HL-60 (cell line): Measurements from ENCODE around the gene ADSS1.
A peak's percentile ranks its signal among the peaks of the same experiment; 100 is the strongest.

Experiments used
- POLR2AphosphoS5 ChIP-seq: IDR thresholded peaks from 2 replicates; pipeline ENCODE4 v1.6.1; 2012; ENCODE audit warnings: low read depth
- TF ChIP-seq, protein P1 (sequence below): IDR thresholded peaks from one replicate; pipeline ENCODE4 v1.5.1; 2011; ENCODE audit warnings: low read length, control low read depth, inconsistent platforms; ENCODE audit not compliant: insufficient read depth

DNA sequence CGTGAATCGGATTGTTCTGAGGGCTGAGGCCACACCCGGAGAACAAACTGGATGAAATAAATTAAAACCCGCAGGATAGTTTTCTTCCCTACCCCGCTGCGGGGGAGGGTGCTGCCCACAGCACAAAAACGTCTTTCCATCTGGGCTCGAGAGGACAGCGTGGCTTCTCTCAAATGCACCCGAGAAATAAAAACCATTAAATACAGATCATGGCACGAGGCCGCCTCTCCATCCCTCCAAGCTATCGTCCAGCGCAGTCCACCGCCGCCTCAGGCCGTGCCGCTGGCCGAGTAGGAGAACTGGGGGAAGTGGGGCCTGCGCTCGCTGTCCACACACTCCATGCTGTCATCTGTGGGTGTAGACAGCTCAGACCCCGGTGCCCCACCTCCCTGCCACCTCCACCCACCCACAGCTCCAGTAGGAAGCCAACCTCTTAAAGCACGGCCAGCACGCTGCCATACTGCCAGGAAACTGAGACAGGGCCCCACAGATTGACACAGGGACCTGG is 46.1 kb downstream of the ADSS1 start:
- TF ChIP-seq, protein P1, sequence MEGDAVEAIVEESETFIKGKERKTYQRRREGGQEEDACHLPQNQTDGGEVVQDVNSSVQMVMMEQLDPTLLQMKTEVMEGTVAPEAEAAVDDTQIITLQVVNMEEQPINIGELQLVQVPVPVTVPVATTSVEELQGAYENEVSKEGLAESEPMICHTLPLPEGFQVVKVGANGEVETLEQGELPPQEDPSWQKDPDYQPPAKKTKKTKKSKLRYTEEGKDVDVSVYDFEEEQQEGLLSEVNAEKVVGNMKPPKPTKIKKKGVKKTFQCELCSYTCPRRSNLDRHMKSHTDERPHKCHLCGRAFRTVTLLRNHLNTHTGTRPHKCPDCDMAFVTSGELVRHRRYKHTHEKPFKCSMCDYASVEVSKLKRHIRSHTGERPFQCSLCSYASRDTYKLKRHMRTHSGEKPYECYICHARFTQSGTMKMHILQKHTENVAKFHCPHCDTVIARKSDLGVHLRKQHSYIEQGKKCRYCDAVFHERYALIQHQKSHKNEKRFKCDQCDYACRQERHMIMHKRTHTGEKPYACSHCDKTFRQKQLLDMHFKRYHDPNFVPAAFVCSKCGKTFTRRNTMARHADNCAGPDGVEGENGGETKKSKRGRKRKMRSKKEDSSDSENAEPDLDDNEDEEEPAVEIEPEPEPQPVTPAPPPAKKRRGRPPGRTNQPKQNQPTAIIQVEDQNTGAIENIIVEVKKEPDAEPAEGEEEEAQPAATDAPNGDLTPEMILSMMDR = no peak
- 0 out of 2 replicates have a peak, but pooled peaks have one; percentile 38 for TF ChIP-seq POLR2AphosphoS5
